H9 (cell line): ENCODE measurements around the gene MED27. TPM values are rescaled to one million over a fixed set of nuclear protein-coding genes. Genes with fewer than 3 reads are reported as not detected.

Source experiments
- DNase-seq: peaks from one replicate; pipeline ENCODE4 v3.0.0-alpha.2; 2017
- H2AFZ ChIP-seq: one replicate; pipeline ENCODE4 v1.6.1; 2013; ENCODE audit warnings: mild to moderate bottlenecking, low read length, control low read depth, moderate library complexity
- H2AK5ac ChIP-seq: 2 replicates; pipeline ENCODE4 v1.6.1; 2013; ENCODE audit warnings: low read length, control low read depth, mixed read lengths; ENCODE audit not compliant: insufficient read length
- H2BK120ac ChIP-seq: one replicate; pipeline ENCODE4 v1.6.1; 2013; ENCODE audit warnings: low read depth, mild to moderate bottlenecking, low read length, control low read depth, inconsistent platforms; ENCODE audit not compliant: poor library complexity, severe bottlenecking
- H2BK12ac ChIP-seq: 2 replicates; pipeline ENCODE4 v1.6.1; 2013; ENCODE audit warnings: low read length, control low read depth, mixed read lengths, low read depth; ENCODE audit not compliant: insufficient read length
- H2BK15ac ChIP-seq: 2 replicates; pipeline ENCODE4 v1.6.1; 2013; ENCODE audit warnings: low read depth, low read length, control low read depth
- H2BK20ac ChIP-seq: one replicate; pipeline ENCODE4 v1.6.1; 2013; ENCODE audit warnings: low read depth, mild to moderate bottlenecking, low read length, control low read depth, inconsistent platforms; ENCODE audit not compliant: poor library complexity, severe bottlenecking
- H2BK5ac ChIP-seq: 2 replicates; pipeline ENCODE4 v1.6.1; 2013; ENCODE audit warnings: low read length, control low read depth, mixed read lengths; ENCODE audit not compliant: insufficient read length
- H3K14ac ChIP-seq: 2 replicates; pipeline ENCODE4 v1.6.1; 2013; ENCODE audit warnings: low read length, control low read depth; ENCODE audit not compliant: insufficient read depth
- H3K18ac ChIP-seq: 2 replicates; pipeline ENCODE4 v1.6.1; 2013; ENCODE audit warnings: low read depth, mild to moderate bottlenecking, mixed read lengths, low read length, control low read depth; ENCODE audit not compliant: insufficient read length
- H3K23ac ChIP-seq: 2 replicates; pipeline ENCODE4 v1.6.1; 2013; ENCODE audit warnings: low read length, control low read depth, mixed read lengths, low read depth; ENCODE audit not compliant: insufficient read length
- H3K23me2 ChIP-seq: 2 replicates; pipeline ENCODE4 v1.6.1; 2013; ENCODE audit warnings: low read depth, mild to moderate bottlenecking, mixed read lengths, low read length, control low read depth; ENCODE audit not compliant: insufficient read length, poor library complexity, severe bottlenecking
- H3K27ac ChIP-seq: 2 replicates; pipeline ENCODE4 v1.5.1; 2013; ENCODE audit warnings: low read length, control low read depth, mixed read lengths, low read depth; ENCODE audit not compliant: insufficient read length
- H3K27me3 ChIP-seq: 2 replicates; pipeline ENCODE4 v1.6.1; 2013; ENCODE audit warnings: low read length, control low read depth, inconsistent platforms; ENCODE audit not compliant: insufficient read depth
- H3K4ac ChIP-seq: 2 replicates; pipeline ENCODE4 v1.6.1; 2013; ENCODE audit warnings: low read depth, mild to moderate bottlenecking, control low read depth, inconsistent platforms, low read length, moderate library complexity
- H3K4me1 ChIP-seq: 2 replicates; pipeline ENCODE4 v1.6.1; 2013; ENCODE audit warnings: low read length, control low read depth, inconsistent platforms; ENCODE audit not compliant: insufficient read depth
- H3K4me2 ChIP-seq: 2 replicates; pipeline ENCODE4 v1.6.1; 2013; ENCODE audit warnings: low read length, control low read depth, mixed read lengths; ENCODE audit not compliant: insufficient read length, insufficient read depth
- H3K56ac ChIP-seq: 2 replicates; pipeline ENCODE4 v1.6.1; 2013; ENCODE audit warnings: low read depth, mild to moderate bottlenecking, mixed read lengths, low read length, control low read depth; ENCODE audit not compliant: insufficient read length
- H3K79me1 ChIP-seq: 2 replicates; pipeline ENCODE4 v1.6.1; 2013; ENCODE audit warnings: low read depth, mild to moderate bottlenecking, moderate library complexity, low read length, control low read depth, inconsistent platforms; ENCODE audit not compliant: insufficient read depth, poor library complexity, severe bottlenecking
- H3K79me2 ChIP-seq: 2 replicates; pipeline ENCODE4 v1.6.1; 2013; ENCODE audit warnings: low read length, control low read depth, inconsistent platforms; ENCODE audit not compliant: insufficient read depth
- H3K9ac ChIP-seq: 2 replicates; pipeline ENCODE4 v1.6.1; 2013; ENCODE audit warnings: low read length, control low read depth, mixed read lengths; ENCODE audit not compliant: insufficient read length; ENCODE audit errors: extremely low read depth
- H3K9me3 ChIP-seq: one replicate; pipeline ENCODE4 v1.6.1; 2013; ENCODE audit warnings: low read depth, low read length, inconsistent platforms; ENCODE audit not compliant: control insufficient read depth
- H3T11ph ChIP-seq: one replicate; pipeline ENCODE4 v1.6.1; 2013; ENCODE audit warnings: mild to moderate bottlenecking, low read length, control low read depth, inconsistent platforms
- H4K20me1 ChIP-seq: one replicate; pipeline ENCODE4 v1.6.1; 2013; ENCODE audit not compliant: control insufficient read depth, insufficient read length, insufficient read depth
- H4K5ac ChIP-seq: 2 replicates; pipeline ENCODE4 v1.6.1; 2013; ENCODE audit warnings: low read depth, mild to moderate bottlenecking, mixed read lengths, low read length, control low read depth; ENCODE audit not compliant: insufficient read length
- H4K8ac ChIP-seq: replicated peaks from 2 replicates; pipeline ENCODE4 v1.6.1; 2013; ENCODE audit warnings: low read length, control low read depth, mixed read lengths, low read depth; ENCODE audit not compliant: insufficient read length
- H4K91ac ChIP-seq: 2 replicates; pipeline ENCODE4 v1.6.1; 2013; ENCODE audit warnings: low read depth, mild to moderate bottlenecking, moderate library complexity, mixed read lengths, low read length, control low read depth; ENCODE audit not compliant: insufficient read length
- H3K27ac Mint-ChIP-seq, 3 experiments: 2 replicates in 2 of 3; 3 replicates in 1 of 3; pipeline ENCODE4 v1.8.0; 2020 to 2021; ENCODE audit warnings: mixed read lengths in 3 of 3, mild to moderate bottlenecking in 1 of 3, moderate library complexity in 1 of 3
- H3K27me3 Mint-ChIP-seq: 2 replicates; pipeline ENCODE4 v1.8.0; 2021; ENCODE audit warnings: low read depth, mild to moderate bottlenecking, moderate library complexity, mixed read lengths
- H3K36me3 Mint-ChIP-seq, 3 experiments: 2 replicates in 2 of 3; 3 replicates in 1 of 3; pipeline ENCODE4 v1.8.0; 2020 to 2021; ENCODE audit warnings: low read depth in 3 of 3, mixed read lengths in 3 of 3; ENCODE audit not compliant: insufficient read depth in 1 of 3
- H3K4me1 Mint-ChIP-seq, 2 experiments: 2 replicates each; pipeline ENCODE4 v1.8.0; 2020; ENCODE audit warnings: mixed read lengths in 2 of 2
- H3K4me3 Mint-ChIP-seq, 2 experiments: 2 replicates in 1 of 2; 3 replicates in 1 of 2; pipeline ENCODE4 v1.8.0; 2020 to 2021; ENCODE audit warnings: mild to moderate bottlenecking in 2 of 2, mixed read lengths in 2 of 2, moderate library complexity in 1 of 2
- H3K9me3 Mint-ChIP-seq, 2 experiments: 2 replicates in 1 of 2; 3 replicates in 1 of 2; pipeline ENCODE4 v1.8.0; 2020; ENCODE audit warnings: mild to moderate bottlenecking in 2 of 2, mixed read lengths in 2 of 2, moderate library complexity in 1 of 2
- CTCF ChIP-seq: fragments of 200-600 bp; sonication (generic); conservative IDR thresholded peaks from 3 replicates; pipeline ENCODE4 v1.8.0; 2021; ENCODE audit warnings: antibody characterized with exemption, mild to moderate bottlenecking
- WGBS: extraction: QIAGEN DNeasy Blood & Tissue Kit; methylation state at CpG from one replicate; pipeline ENCODE4 v1.1.7; 2013; ENCODE audit warnings: missing lambda C conversion rate, low lambda C conversion rate, mixed read lengths; ENCODE audit not compliant: insufficient read length; ENCODE audit errors: extremely low coverage; 5-methylcytosine and 5-hydroxymethylcytosine counted together
- total RNA-seq: library from RNA; stranded (reverse); gene quantifications from 2 replicates; pipeline ENCODE4 v1.2.1, GENCODE V29; 2021

Gene MED27
- total RNA-seq, 1 experiment from 2014 or later = 33.5 TPM

- Histone ChIP-seq H4K20me1 (no peaks in the 10 kb centered on the region), H4K8ac (no peak overlapping the region), H3K27ac (no peak overlapping the region), H3K27me3 (no peaks in the 10 kb centered on the region), H2BK12ac (no peak overlapping the region), H3T11ph (no peak overlapping the region), H3K56ac (no peak overlapping the region), H3K14ac (no peak overlapping the region), H2BK15ac (no peak overlapping the region), H3K23me2 (no peaks in the 10 kb centered on the region), H2AK5ac (no peak overlapping the region), H3K18ac (no peak overlapping the region), H3K4me2 (no peak overlapping the region), H3K23ac (no peak overlapping the region), H3K79me1 (peaks cover 10% of the 10 kb centered on the region), H2BK20ac (no peak overlapping the region), H2AFZ (no peak overlapping the region), H4K5ac (no peak overlapping the region), H2BK120ac (no peak overlapping the region), H2BK5ac (no peak overlapping the region), H4K91ac (no peak overlapping the region), H3K4ac (no peak overlapping the region), H3K79me2 (peaks cover 2% of the 10 kb centered on the region; the same call in 1 of the 2 replicates), H3K9ac (no peak overlapping the region), H3K4me1 (no peaks in the 10 kb centered on the region; the same call in 1 of the 2 replicates), H3K9me3 (no peaks in the 10 kb centered on the region)
- no peak for TF ChIP-seq CTCF
- Mint-ChIP-seq H3K4me3 (no peak overlapping the region), H3K27me3 (no peaks in the 10 kb centered on the region), H3K4me1 (peaks cover 16 to 23% of the 10 kb centered on the region in 2 experiments), H3K27ac (no peak overlapping the region), H3K9me3 (peaks cover 0 to 9% of the 10 kb centered on the region in 2 experiments; a peak in 1 of 5 replicates), H3K36me3 (peaks cover 8 to 12% (median 10%) of the 10 kb centered on the region in 3 experiments)
- DNase-seq = no peak
- WGBS = no CpG with 5 or more reads among the region's 6 CpGs
Measured at GRCh38 chr9:132063281-132063680, 16.4 kb downstream of the MED27 start.
